Sigmoid colon (tissue), 4 donors: ENCODE results near the gene LIMS4.
"Not testable (repeated sequence)": the region's sequence is repeated elsewhere in the genome, so short reads cannot be mapped to it uniquely, and the experiment has no call there.

Source experiments
- CTCF ChIP-seq, 4 experiments: fragments of 450-650 bp in 3 of 4; fragments of 200-600 bp in 1 of 4; IDR thresholded peaks; one replicate each; pipeline ENCODE4 v1.5.1; 2016 to 2019; ENCODE audit warnings: antibody characterized with exemption in 4 of 4, mild to moderate bottlenecking in 3 of 4, moderate library complexity in 2 of 4
- EP300 ChIP-seq, 4 donors: sonication (generic); formaldehyde crosslinking; IDR thresholded peaks; one replicate each; pipeline ENCODE4 v1.6.1; 2017; ENCODE audit warnings: antibody characterized with exemption in 4 of 4

GRCh38 chr2:110475627-110476359, 3.2 kb upstream of the LIMS4 start:
- not testable (repeated sequence) for TF ChIP-seq CTCF, EP300 (IDR thresholded peaks at IDR 0.05)
